Measurements from ENCODE around the gene VMO1. TPM values are rescaled to one million over a fixed set of nuclear protein-coding genes. Genes with fewer than 3 reads are reported as not detected.

The VMO1 gene
- total RNA-seq, 1 donor from 2014 or later = not detected

- Mint-ChIP-seq H3K4me1 (peaks cover 10% of the 10 kb centered on the region), H3K27me3 (no peaks in the 10 kb centered on the region), H3K4me3 (no peak overlapping the region), H3K36me3 (ENCODE audit: low read depth) (peaks cover 14% of the 10 kb centered on the region), H3K9me3 (no peaks in the 10 kb centered on the region), H3K27ac (no peak overlapping the region)
- DNase-seq = no peak
- intact Hi-C loops (cut with micrococcal nuclease) = no loop called here
Measured at GRCh38 chr17:4810696-4811290, 24.6 kb upstream of the VMO1 start.

- intact Hi-C loops (cut with micrococcal nuclease) = no loop called here
- Mint-ChIP-seq H3K27me3 (no peaks in the 10 kb centered on the region), H3K4me1 (peaks cover 10% of the 10 kb centered on the region), H3K4me3 (peak overlapping the region; percentile 82), H3K9me3 (no peaks in the 10 kb centered on the region), H3K36me3 (ENCODE audit: low read depth) (peaks cover 11% of the 10 kb centered on the region), H3K27ac (peak overlapping the region; percentile 53)
- no peak for DNase-seq
Measured at GRCh38 chr17:4808378-4808767, 22.2 kb upstream of the VMO1 start.

- Mint-ChIP-seq H3K4me1 (peaks cover 10% of the 10 kb centered on the region), H3K27me3 (no peaks in the 10 kb centered on the region), H3K4me3 (peak overlapping the region; percentile 82), H3K27ac (peak overlapping the region; percentile 82), H3K9me3 (no peaks in the 10 kb centered on the region), H3K36me3 (ENCODE audit: low read depth) (peaks cover 11% of the 10 kb centered on the region)
- intact Hi-C loops (cut with micrococcal nuclease) = loop anchor here (1.0 to 2.0 kb wide), 2 partner anchors 11 to 17 kb away; partner anchors contain the start of gene PSMB6
- no peak for DNase-seq
Measured at GRCh38 chr17:4807605-4808377, 21.6 kb upstream of the VMO1 start.

GRCh38 chr17:4806777-4807604, 20.8 kb upstream of the VMO1 start, which contains the start of gene PLD2:
Gene PLD2, plus strand, starts transcription at chr17:4807152. Its CDS starts 621 bp downstream, at chr17:4807773.
- Mint-ChIP-seq H3K36me3 (ENCODE audit: low read depth) (peaks cover 11% of the 10 kb centered on the region), H3K4me3 (peak within 1 kb of the TSS; percentile 82), H3K4me1 (peaks cover 10% of the 10 kb centered on the region), H3K27me3 (no peaks in the 10 kb centered on the region), H3K27ac (peak within 1 kb of the TSS; percentile 82), H3K9me3 (no peaks in the 10 kb centered on the region)
- intact Hi-C loops (cut with micrococcal nuclease) = loop anchor here (1.0 to 2.0 kb wide), 2 partner anchors 11 to 16 kb away; partner anchors contain the start of gene PSMB6
- peak; percentile 97 for DNase-seq

- Mint-ChIP-seq H3K9me3 (no peaks in the 10 kb centered on the region), H3K27ac (no peak overlapping the region), H3K4me3 (peak overlapping the region; percentile 76), H3K27me3 (no peaks in the 10 kb centered on the region), H3K36me3 (ENCODE audit: low read depth) (peaks cover 11% of the 10 kb centered on the region), H3K4me1 (peaks cover 10% of the 10 kb centered on the region)
- intact Hi-C loops (cut with micrococcal nuclease) = loop anchor here (2.0 kb wide), 1 partner anchor 16 kb away; no protein-coding TSS in a partner anchor
- DNase-seq = no peak
Measured at GRCh38 chr17:4806456-4806776, 20.3 kb upstream of the VMO1 start.

DNA sequence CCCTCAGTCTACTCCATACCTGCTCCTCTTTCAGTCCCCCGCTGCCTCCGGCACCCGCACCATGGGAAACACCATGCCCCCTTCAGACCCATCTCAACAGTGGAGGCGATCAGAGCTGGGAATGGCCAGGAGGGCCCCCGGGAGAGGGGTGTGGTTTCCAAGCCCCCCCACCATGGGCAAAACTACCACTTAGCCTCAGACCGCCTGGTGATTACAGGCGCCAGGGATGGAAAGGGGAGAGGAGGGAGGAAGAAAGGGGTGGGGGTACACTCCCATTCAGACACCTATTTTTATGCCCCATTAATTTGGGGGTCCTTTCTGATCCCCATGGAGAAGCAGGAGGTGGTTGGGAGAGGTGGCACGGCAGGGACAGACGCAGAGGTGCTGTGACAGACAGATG, 16.1 kb upstream of the VMO1 start, which contains the start of gene C17orf114:
TSS of gene C17orf114 (minus strand) at position 101 of the 400 bp plus-strand sequence.
- H3K27ac Mint-ChIP-seq = no peak within 1 kb of the TSS
- no peak within 1 kb of the TSS for H3K4me3 Mint-ChIP-seq
- H3K4me1 Mint-ChIP-seq = peaks cover 11% of the 10 kb centered on the region
- no peaks in the 10 kb centered on the region for H3K9me3 Mint-ChIP-seq
- intact Hi-C loops (cut with micrococcal nuclease) = no loop called here
- no peak for DNase-seq
- peaks cover 19% of the 10 kb centered on the region for H3K36me3 Mint-ChIP-seq (ENCODE audit: low read depth)
- H3K27me3 Mint-ChIP-seq = no peaks in the 10 kb centered on the region

DNA sequence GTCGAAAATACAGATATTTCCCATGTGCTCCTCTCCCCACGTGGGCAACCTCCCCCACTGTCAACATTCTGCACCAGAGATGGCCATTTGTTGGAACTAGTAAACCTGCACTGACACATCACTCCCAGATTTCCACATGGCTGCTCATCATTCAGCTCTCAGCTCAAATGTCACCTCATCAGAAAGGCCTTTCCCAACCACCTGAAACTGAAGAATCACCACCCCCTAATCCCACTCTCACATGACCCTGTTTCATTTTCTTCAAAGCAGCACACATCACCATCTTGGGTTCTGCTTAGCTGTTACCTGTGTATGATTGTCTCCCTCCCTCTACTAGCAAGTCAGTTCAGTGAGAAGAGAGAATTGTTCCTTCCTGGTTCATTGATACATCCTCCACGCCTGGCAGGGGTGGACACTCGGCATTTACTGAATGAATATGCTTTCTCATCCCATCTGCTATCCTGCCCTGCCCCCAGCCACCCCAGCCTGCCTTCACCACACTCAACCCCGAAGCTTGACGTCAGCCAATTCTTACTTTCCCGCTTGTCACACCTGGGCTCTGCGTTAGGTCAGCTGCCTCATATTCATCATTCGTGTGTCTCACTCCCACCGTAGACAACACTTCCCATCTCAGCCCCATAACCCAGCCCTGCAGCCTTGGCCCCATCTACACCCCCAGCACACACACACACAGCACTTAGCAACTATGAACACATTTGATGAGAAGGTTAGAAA, 14.5 kb upstream of the VMO1 start:
- Mint-ChIP-seq H3K4me3 (no peak overlapping the region), H3K27ac (peak overlapping the region; percentile 9), H3K9me3 (no peaks in the 10 kb centered on the region), H3K27me3 (no peaks in the 10 kb centered on the region), H3K36me3 (ENCODE audit: low read depth) (peaks cover 24% of the 10 kb centered on the region), H3K4me1 (peaks cover 19% of the 10 kb centered on the region)
- DNase-seq = no peak
- intact Hi-C loops (cut with micrococcal nuclease) = no loop called here

GRCh38 chr17:4796552-4796920, 10.4 kb upstream of the VMO1 start:
- Mint-ChIP-seq H3K36me3 (ENCODE audit: low read depth) (peaks cover 24% of the 10 kb centered on the region), H3K9me3 (no peaks in the 10 kb centered on the region), H3K4me1 (peaks cover 21% of the 10 kb centered on the region), H3K27me3 (peaks cover 5% of the 10 kb centered on the region), H3K4me3 (peak overlapping the region; percentile 99), H3K27ac (peak overlapping the region; percentile 98)
- DNase-seq = peak; percentile 77
- intact Hi-C loops (cut with micrococcal nuclease) = loop anchor here (1.0 to 10.0 kb wide), 2 partner anchors 11 to 168 kb away; partner anchors contain the start of genes PLD2 and SPAG7

DNA sequence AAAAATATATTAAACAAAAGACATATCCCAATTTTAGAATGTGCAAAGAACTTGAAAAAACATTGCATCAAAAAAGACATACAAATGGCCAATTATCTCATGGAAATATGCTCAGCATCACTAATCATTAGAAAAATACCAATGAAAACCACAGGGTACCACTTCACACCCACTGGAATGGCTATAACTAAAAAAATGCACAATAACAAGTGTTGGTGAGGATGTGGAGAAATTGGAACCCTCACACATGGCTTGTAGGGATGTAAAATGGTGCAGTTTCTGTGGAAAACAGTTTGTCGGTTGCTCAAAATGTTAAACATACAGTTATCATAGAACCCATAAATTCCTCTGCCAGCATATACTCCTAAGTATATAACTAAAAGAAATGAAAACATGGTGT, 9.0 kb upstream of the VMO1 start:
- H3K36me3 Mint-ChIP-seq (ENCODE audit: low read depth) = peaks cover 18% of the 10 kb centered on the region
- peaks cover 5% of the 10 kb centered on the region for H3K27me3 Mint-ChIP-seq
- H3K4me3 Mint-ChIP-seq = peak overlapping the region; percentile 99
- intact Hi-C loops (cut with micrococcal nuclease) = loop anchor here (10.0 kb wide), 1 partner anchor 170 kb away; the partner anchor contains the start of gene SPAG7
- H3K4me1 Mint-ChIP-seq = peaks cover 18% of the 10 kb centered on the region
- H3K27ac Mint-ChIP-seq = peak overlapping the region; percentile 98
- DNase-seq = no peak
- H3K9me3 Mint-ChIP-seq = no peaks in the 10 kb centered on the region

DNA sequence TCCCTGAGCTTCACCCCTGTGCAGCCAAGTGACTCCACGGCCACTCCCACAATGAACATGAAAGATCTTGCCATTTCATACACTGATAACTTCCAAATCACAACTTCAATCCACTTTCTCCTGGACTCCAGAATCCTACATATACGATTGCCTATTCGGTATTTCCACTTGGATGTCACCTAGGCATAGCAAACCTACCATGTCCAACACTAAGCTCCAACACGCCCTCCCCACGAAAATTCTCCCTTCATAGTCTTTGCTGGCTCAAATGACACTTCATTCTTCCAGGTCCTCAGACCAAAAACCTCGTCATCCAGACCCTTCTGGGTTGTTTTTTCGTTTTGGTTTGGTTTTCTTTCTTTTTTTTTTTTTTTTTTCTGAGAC, 4.5 kb upstream of the VMO1 start:
- intact Hi-C loops (cut with micrococcal nuclease) = loop anchor here (1.0 to 10.0 kb wide), 5 partner anchors 16 to 174 kb away; partner anchors contain the start of genes ARRB2, MED11, MINK1 and PLD2
- Mint-ChIP-seq H3K27ac (peak overlapping the region; percentile 97), H3K4me3 (peak overlapping the region; percentile 91), H3K36me3 (ENCODE audit: low read depth) (no peaks in the 10 kb centered on the region), H3K27me3 (peaks cover 32% of the 10 kb centered on the region), H3K9me3 (no peaks in the 10 kb centered on the region), H3K4me1 (peaks cover 14% of the 10 kb centered on the region)
- no peak for DNase-seq

- intact Hi-C loops (cut with micrococcal nuclease) = loop anchor here (1.0 to 10.0 kb wide), 8 partner anchors 17 to 175 kb away; partner anchors contain the start of genes ALOX15, ARRB2, CHRNE and MED11
- H3K36me3 Mint-ChIP-seq (ENCODE audit: low read depth) = no peaks in the 10 kb centered on the region
- peak; percentile 96 for DNase-seq
- H3K27me3 Mint-ChIP-seq = peaks cover 36% of the 10 kb centered on the region
- peak overlapping the region; percentile 91 for H3K4me3 Mint-ChIP-seq
- H3K9me3 Mint-ChIP-seq = no peaks in the 10 kb centered on the region
- H3K27ac Mint-ChIP-seq = peak overlapping the region; percentile 97
- peaks cover 15% of the 10 kb centered on the region for H3K4me1 Mint-ChIP-seq
Measured at GRCh38 chr17:4789951-4790704, 4.0 kb upstream of the VMO1 start.

DNA sequence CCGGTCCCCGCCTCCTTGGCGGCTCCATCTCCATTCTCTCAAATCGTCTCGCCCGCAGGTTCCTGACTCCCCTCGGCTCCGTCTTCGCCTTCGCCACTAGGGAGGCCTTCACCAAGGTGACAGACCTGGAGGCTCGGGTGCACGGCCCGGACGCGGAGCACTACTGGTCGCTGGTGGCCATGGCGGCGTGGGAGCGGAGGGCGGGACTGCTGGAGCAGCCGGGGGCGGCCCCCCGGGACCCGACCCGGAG, 3.5 kb upstream of the VMO1 start:
- peak overlapping the region; percentile 46 for H3K27ac Mint-ChIP-seq
- peak overlapping the region; percentile 91 for H3K4me3 Mint-ChIP-seq
- peaks cover 15% of the 10 kb centered on the region for H3K4me1 Mint-ChIP-seq
- no peaks in the 10 kb centered on the region for H3K9me3 Mint-ChIP-seq
- H3K27me3 Mint-ChIP-seq = peaks cover 38% of the 10 kb centered on the region
- no peak for DNase-seq
- H3K36me3 Mint-ChIP-seq (ENCODE audit: low read depth) = no peaks in the 10 kb centered on the region
- intact Hi-C loops (cut with micrococcal nuclease) = loop anchor here (2.0 to 5.0 kb wide), 3 partner anchors 42 to 147 kb away; partner anchors contain the start of genes ALOX15 and CHRNE

All from activated CD4-positive, alpha-beta T cell treated with anti-CD3 and anti-CD28 coated beads, Interleukin-2, amount 10 ng/mL, durations not matched to agents 24 days and 14 days (primary cell).